WTC11 (cell line): ENCODE data around the gene PDCD1. TPM values are rescaled to one million over a fixed set of nuclear protein-coding genes. Genes with fewer than 3 reads are reported as not detected.

Experiments
- ATAC-seq: fragments of 200-7000 bp; cut with Tn5 transposase; 2 replicates; pipeline ENCODE4 v1.10.0; 2021; ENCODE audit warnings: mild to moderate bottlenecking, moderate library complexity
- CTCF ChIA-PET: fragments of 300-600 bp; sonication (Branson Sonifier 250); formaldehyde crosslinking; loops from one replicate; lab custom pipeline; 2021; ENCODE audit warnings: antibody characterized with exemption; lab: Charles Lee
- POLR2A ChIA-PET: fragments of 350-600 bp; sonication (Branson Sonifier 250); formaldehyde crosslinking; loops from one replicate; lab custom pipeline; 2021; ENCODE audit warnings: antibody characterized with exemption; lab: Charles Lee
- DNase-seq: peaks from one replicate; pipeline ENCODE4 v3.0.0; 2021; ENCODE audit warnings: low spot score
- H3K27ac Mint-ChIP-seq: 2 replicates; pipeline ENCODE4 v1.8.0; 2021; ENCODE audit warnings: mixed read lengths
- H3K27me3 Mint-ChIP-seq: 2 replicates; pipeline ENCODE4 v1.8.0; 2021; ENCODE audit warnings: low read depth, mild to moderate bottlenecking, moderate library complexity, mixed read lengths
- H3K36me3 Mint-ChIP-seq: 2 replicates; pipeline ENCODE4 v1.8.0; 2021; ENCODE audit warnings: mixed read lengths
- H3K4me1 Mint-ChIP-seq: 2 replicates; pipeline ENCODE4 v1.8.0; 2022; ENCODE audit warnings: mixed read lengths
- H3K4me3 Mint-ChIP-seq: 2 replicates; pipeline ENCODE4 v1.8.0; 2021; ENCODE audit warnings: mild to moderate bottlenecking, moderate library complexity, mixed read lengths
- H3K9me3 Mint-ChIP-seq: 2 replicates; pipeline ENCODE4 v1.8.0; 2021; ENCODE audit warnings: mixed read lengths
- CREM ChIP-seq: sonication (generic); formaldehyde crosslinking; IDR thresholded peaks from 2 replicates; pipeline ENCODE4 v1.8.1; 2022; ENCODE audit warnings: mild to moderate bottlenecking, missing genetic modification reagents, moderate library complexity
- FOXP1 ChIP-seq: sonication (generic); formaldehyde crosslinking; IDR thresholded peaks from 2 replicates; pipeline ENCODE4 v1.8.0; 2022; ENCODE audit warnings: missing genetic modification reagents, mild to moderate bottlenecking, moderate library complexity, borderline replicate concordance
- MAX ChIP-seq: sonication (generic); formaldehyde crosslinking; IDR thresholded peaks from 2 replicates; pipeline ENCODE4 v1.8.0; 2022; ENCODE audit warnings: mild to moderate bottlenecking, missing genetic modification reagents
- MXD4 ChIP-seq: fragments of 250-450 bp; sonication (Bioruptor Pico); IDR thresholded peaks from 2 replicates; pipeline ENCODE4 v1.8.0; 2021; ENCODE audit warnings: mild to moderate bottlenecking, moderate library complexity, borderline replicate concordance
- NFE2L1 ChIP-seq: sonication (generic); formaldehyde crosslinking; IDR thresholded peaks from 2 replicates; pipeline ENCODE4 v1.8.1; 2023; ENCODE audit warnings: missing genetic modification reagents
- NFYB ChIP-seq: sonication (generic); formaldehyde crosslinking; conservative IDR thresholded peaks from 2 replicates; pipeline ENCODE4 v1.8.0; 2022; ENCODE audit warnings: low read depth, missing genetic modification reagents
- OVOL2 ChIP-seq: fragments of 250-450 bp; sonication (Bioruptor Pico); IDR thresholded peaks from 2 replicates; pipeline ENCODE4 v1.9.0; 2021; ENCODE audit warnings: mild to moderate bottlenecking, borderline replicate concordance
- SMAD4 ChIP-seq: sonication (generic); formaldehyde crosslinking; IDR thresholded peaks from 2 replicates; pipeline ENCODE4 v1.8.0; 2022; ENCODE audit warnings: mild to moderate bottlenecking, missing genetic modification reagents
- TEAD1 ChIP-seq: sonication (generic); formaldehyde crosslinking; IDR thresholded peaks from 2 replicates; pipeline ENCODE4 v1.8.0; 2022; ENCODE audit warnings: mild to moderate bottlenecking, missing genetic modification reagents
- TP53 ChIP-seq: sonication (generic); formaldehyde crosslinking; IDR thresholded peaks from 2 replicates; pipeline ENCODE4 v1.8.1; 2023; ENCODE audit warnings: mild to moderate bottlenecking, missing genetic modification reagents
- ZNF121 ChIP-seq: sonication (generic); formaldehyde crosslinking; IDR thresholded peaks from 2 replicates; pipeline ENCODE4 v1.8.0; 2023; ENCODE audit warnings: missing genetic modification reagents
- total RNA-seq: library from RNA; stranded (reverse); gene quantifications from 3 replicates; pipeline ENCODE4 v1.2.3, GENCODE V29; 2021
- TF ChIP-seq, protein P1 (sequence below): sonication (generic); formaldehyde crosslinking; conservative IDR thresholded peaks from 2 replicates; pipeline ENCODE4 v1.8.1; 2023; ENCODE audit warnings: mild to moderate bottlenecking, low read depth, missing genetic modification reagents, moderate library complexity
- TF ChIP-seq, protein P2 (sequence below): sonication (generic); formaldehyde crosslinking; IDR thresholded peaks from 2 replicates; pipeline ENCODE4 v1.8.0; 2023; ENCODE audit warnings: missing genetic modification reagents, mild to moderate bottlenecking, borderline replicate concordance
- TF ChIP-seq, protein P3 (sequence below): sonication (generic); formaldehyde crosslinking; IDR thresholded peaks from 2 replicates; pipeline ENCODE4 v1.8.1; 2022; ENCODE audit warnings: low read depth, missing genetic modification reagents, borderline replicate concordance
- TF ChIP-seq, protein P4 (sequence below): fragments of 250-450 bp; sonication (Bioruptor Pico); IDR thresholded peaks from 2 replicates; pipeline ENCODE4 v1.8.0; 2021; ENCODE audit warnings: mild to moderate bottlenecking
- TF ChIP-seq, protein P5 (sequence below): sonication (generic); formaldehyde crosslinking; IDR thresholded peaks from 2 replicates; pipeline ENCODE4 v1.8.1; 2023; ENCODE audit warnings: mild to moderate bottlenecking, moderate library complexity, missing genetic modification reagents
- TF ChIP-seq, protein P6 (sequence below): sonication (generic); formaldehyde crosslinking; IDR thresholded peaks from 2 replicates; pipeline ENCODE4 v1.8.1; 2023; ENCODE audit warnings: mild to moderate bottlenecking, missing genetic modification reagents, moderate library complexity

The PDCD1 gene
- total RNA-seq, 1 experiment from 2014 or later: 0.52 TPM

DNA sequence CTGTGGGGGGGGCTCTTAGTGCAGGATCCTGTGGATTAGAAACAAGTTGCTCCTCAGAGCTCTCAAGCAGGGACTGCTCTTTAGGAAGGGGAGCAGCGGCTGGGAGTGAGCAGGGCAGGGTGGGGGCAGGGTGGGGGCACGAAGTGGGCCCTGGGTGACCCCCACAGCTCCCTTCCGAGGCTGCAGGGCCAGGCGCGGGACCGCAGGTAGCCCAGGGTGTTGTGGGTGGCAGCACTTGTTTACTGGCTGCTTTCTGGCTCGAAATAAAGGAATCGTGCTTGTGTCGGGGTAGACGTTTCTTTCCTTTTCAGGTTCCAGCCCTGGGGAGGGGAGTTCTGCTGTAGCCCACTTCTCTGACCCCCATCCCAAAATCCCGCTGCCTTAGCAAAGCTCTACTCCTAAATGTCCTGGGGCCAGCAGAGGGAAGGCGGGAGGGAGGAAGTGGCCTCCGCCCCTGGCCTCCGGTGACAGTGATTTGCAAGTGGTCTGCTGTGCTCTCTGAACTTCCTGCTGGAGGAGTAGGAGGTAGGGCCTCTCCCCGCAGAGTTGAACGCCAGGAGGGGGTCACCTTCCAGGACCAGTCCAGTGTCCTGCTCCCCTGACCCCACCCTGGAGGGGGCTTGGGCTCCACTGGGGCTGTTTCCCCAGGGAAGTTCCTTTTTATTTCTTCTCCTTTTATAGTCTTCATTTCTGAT, 41.4 kb downstream of the PDCD1 start:
- CTCF ChIA-PET: no interaction called here
- Mint-ChIP-seq H3K27me3 (no peaks in the 10 kb centered on the region), H3K4me1 (peaks cover 7% of the 10 kb centered on the region; the same call in 1 of the 2 replicates), H3K27ac (peak overlapping the region; percentile 68; the same call in 1 of the 2 replicates), H3K9me3 (no peaks in the 10 kb centered on the region), H3K36me3 (no peaks in the 10 kb centered on the region), H3K4me3 (no peak overlapping the region)
- ATAC-seq (no peak), DNase-seq (no peak)
- TF ChIP-seq NFE2L1 (CRISPR knock-in tag) (no peak), OVOL2 (no peak), FOXP1 (CRISPR knock-in tag) (no peak), MAX (no peak)
- TF ChIP-seq, protein P1, sequence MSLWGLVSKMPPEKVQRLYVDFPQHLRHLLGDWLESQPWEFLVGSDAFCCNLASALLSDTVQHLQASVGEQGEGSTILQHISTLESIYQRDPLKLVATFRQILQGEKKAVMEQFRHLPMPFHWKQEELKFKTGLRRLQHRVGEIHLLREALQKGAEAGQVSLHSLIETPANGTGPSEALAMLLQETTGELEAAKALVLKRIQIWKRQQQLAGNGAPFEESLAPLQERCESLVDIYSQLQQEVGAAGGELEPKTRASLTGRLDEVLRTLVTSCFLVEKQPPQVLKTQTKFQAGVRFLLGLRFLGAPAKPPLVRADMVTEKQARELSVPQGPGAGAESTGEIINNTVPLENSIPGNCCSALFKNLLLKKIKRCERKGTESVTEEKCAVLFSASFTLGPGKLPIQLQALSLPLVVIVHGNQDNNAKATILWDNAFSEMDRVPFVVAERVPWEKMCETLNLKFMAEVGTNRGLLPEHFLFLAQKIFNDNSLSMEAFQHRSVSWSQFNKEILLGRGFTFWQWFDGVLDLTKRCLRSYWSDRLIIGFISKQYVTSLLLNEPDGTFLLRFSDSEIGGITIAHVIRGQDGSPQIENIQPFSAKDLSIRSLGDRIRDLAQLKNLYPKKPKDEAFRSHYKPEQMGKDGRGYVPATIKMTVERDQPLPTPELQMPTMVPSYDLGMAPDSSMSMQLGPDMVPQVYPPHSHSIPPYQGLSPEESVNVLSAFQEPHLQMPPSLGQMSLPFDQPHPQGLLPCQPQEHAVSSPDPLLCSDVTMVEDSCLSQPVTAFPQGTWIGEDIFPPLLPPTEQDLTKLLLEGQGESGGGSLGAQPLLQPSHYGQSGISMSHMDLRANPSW (CRISPR knock-in tag): no peak
- TF ChIP-seq, protein P2, sequence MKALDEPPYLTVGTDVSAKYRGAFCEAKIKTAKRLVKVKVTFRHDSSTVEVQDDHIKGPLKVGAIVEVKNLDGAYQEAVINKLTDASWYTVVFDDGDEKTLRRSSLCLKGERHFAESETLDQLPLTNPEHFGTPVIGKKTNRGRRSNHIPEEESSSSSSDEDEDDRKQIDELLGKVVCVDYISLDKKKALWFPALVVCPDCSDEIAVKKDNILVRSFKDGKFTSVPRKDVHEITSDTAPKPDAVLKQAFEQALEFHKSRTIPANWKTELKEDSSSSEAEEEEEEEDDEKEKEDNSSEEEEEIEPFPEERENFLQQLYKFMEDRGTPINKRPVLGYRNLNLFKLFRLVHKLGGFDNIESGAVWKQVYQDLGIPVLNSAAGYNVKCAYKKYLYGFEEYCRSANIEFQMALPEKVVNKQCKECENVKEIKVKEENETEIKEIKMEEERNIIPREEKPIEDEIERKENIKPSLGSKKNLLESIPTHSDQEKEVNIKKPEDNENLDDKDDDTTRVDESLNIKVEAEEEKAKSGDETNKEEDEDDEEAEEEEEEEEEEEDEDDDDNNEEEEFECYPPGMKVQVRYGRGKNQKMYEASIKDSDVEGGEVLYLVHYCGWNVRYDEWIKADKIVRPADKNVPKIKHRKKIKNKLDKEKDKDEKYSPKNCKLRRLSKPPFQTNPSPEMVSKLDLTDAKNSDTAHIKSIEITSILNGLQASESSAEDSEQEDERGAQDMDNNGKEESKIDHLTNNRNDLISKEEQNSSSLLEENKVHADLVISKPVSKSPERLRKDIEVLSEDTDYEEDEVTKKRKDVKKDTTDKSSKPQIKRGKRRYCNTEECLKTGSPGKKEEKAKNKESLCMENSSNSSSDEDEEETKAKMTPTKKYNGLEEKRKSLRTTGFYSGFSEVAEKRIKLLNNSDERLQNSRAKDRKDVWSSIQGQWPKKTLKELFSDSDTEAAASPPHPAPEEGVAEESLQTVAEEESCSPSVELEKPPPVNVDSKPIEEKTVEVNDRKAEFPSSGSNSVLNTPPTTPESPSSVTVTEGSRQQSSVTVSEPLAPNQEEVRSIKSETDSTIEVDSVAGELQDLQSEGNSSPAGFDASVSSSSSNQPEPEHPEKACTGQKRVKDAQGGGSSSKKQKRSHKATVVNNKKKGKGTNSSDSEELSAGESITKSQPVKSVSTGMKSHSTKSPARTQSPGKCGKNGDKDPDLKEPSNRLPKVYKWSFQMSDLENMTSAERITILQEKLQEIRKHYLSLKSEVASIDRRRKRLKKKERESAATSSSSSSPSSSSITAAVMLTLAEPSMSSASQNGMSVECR (CRISPR knock-in tag): no peak
- POLR2A ChIA-PET: no interaction called here

DNA sequence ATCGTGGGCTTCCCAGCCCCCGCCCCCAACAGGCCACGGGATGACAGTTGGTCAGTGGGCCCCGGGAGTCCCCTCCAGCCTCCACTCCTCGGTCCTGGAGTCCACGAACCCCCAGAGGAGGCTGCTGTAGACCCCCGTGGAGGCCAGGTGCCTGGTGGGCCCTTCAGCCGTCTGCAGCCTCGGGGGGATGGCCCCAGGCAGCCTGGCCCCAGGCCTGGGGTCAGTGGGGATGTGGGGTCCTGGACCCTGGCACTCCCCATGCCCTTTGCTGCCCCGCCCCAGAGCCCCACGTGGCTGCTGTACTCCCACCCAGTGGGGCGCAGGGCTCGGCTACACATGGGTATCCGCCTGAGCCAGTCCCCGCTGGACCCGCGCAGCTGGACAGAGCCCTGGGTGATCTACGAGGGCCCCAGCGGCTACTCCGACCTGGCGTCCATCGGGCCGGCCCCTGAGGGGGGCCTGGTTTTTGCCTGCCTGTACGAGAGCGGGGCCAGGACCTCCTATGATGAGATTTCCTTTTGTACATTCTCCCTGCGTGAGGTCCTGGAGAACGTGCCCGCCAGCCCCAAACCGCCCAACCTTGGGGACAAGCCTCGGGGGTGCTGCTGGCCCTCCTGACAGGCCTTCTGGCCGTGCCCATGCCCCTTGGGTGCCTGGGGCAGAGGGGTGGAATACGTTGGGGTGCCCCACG, 42.1 kb downstream of the PDCD1 start:
- H3K9me3 Mint-ChIP-seq: no peaks in the 10 kb centered on the region
- H3K36me3 Mint-ChIP-seq: no peaks in the 10 kb centered on the region
- POLR2A ChIA-PET: no interaction called here

More for the DNA sequence above, 42.1 kb downstream of the PDCD1 start:
- TF ChIP-seq TP53 (CRISPR knock-in tag) (no peak), OVOL2 (no peak), ZNF121 (CRISPR knock-in tag) (no peak), SMAD4 (CRISPR knock-in tag) (no peak), NFYB (CRISPR knock-in tag) (no peak), CREM (CRISPR knock-in tag) (no peak), MXD4 (CRISPR knock-in tag) (no peak), TEAD1 (CRISPR knock-in tag) (no peak)
- TF ChIP-seq, protein P3, sequence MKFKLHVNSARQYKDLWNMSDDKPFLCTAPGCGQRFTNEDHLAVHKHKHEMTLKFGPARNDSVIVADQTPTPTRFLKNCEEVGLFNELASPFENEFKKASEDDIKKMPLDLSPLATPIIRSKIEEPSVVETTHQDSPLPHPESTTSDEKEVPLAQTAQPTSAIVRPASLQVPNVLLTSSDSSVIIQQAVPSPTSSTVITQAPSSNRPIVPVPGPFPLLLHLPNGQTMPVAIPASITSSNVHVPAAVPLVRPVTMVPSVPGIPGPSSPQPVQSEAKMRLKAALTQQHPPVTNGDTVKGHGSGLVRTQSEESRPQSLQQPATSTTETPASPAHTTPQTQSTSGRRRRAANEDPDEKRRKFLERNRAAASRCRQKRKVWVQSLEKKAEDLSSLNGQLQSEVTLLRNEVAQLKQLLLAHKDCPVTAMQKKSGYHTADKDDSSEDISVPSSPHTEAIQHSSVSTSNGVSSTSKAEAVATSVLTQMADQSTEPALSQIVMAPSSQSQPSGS (CRISPR knock-in tag): no peak
- TF ChIP-seq, protein P4, sequence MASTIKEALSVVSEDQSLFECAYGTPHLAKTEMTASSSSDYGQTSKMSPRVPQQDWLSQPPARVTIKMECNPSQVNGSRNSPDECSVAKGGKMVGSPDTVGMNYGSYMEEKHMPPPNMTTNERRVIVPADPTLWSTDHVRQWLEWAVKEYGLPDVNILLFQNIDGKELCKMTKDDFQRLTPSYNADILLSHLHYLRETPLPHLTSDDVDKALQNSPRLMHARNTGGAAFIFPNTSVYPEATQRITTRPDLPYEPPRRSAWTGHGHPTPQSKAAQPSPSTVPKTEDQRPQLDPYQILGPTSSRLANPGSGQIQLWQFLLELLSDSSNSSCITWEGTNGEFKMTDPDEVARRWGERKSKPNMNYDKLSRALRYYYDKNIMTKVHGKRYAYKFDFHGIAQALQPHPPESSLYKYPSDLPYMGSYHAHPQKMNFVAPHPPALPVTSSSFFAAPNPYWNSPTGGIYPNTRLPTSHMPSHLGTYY (CRISPR knock-in tag): no peak
- TF ChIP-seq, protein P5, sequence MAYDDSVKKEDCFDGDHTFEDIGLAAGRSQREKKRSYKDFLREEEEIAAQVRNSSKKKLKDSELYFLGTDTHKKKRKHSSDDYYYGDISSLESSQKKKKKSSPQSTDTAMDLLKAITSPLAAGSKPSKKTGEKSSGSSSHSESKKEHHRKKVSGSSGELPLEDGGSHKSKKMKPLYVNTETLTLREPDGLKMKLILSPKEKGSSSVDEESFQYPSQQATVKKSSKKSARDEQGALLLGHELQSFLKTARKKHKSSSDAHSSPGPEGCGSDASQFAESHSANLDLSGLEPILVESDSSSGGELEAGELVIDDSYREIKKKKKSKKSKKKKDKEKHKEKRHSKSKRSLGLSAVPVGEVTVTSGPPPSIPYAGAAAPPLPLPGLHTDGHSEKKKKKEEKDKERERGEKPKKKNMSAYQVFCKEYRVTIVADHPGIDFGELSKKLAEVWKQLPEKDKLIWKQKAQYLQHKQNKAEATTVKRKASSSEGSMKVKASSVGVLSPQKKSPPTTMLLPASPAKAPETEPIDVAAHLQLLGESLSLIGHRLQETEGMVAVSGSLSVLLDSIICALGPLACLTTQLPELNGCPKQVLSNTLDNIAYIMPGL (CRISPR knock-in tag): no peak
- TF ChIP-seq, protein P6, sequence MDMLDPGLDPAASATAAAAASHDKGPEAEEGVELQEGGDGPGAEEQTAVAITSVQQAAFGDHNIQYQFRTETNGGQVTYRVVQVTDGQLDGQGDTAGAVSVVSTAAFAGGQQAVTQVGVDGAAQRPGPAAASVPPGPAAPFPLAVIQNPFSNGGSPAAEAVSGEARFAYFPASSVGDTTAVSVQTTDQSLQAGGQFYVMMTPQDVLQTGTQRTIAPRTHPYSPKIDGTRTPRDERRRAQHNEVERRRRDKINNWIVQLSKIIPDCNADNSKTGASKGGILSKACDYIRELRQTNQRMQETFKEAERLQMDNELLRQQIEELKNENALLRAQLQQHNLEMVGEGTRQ (CRISPR knock-in tag): no peak
- Mint-ChIP-seq H3K27me3 (no peaks in the 10 kb centered on the region), H3K27ac (no peak overlapping the region), H3K4me1 (peaks cover 4% of the 10 kb centered on the region; the same call in 1 of the 2 replicates), H3K4me3 (no peak overlapping the region)
- no peak for ATAC-seq
- DNase-seq: no peak
- CTCF ChIA-PET: no interaction called here
